D341Med (cell line): ENCODE measurements around the gene RNF19B.
"Not testable (repeated sequence)": the region's sequence is repeated elsewhere in the genome, so short reads cannot be mapped to it uniquely, and the experiment has no call there.

Source experiments
- DNase-seq: peaks from one replicate; pipeline ENCODE4 v3.0.0; 2012; ENCODE audit warnings: low spot score

RNF19B gene

GRCh38 chr1:32928285-32928684 lies 36.3 kb downstream of the RNF19B start:
- DNase-seq = no peak

- no peak for DNase-seq
Observed at GRCh38 chr1:32927441-32927840, 37.2 kb downstream of the RNF19B start.

- DNase-seq = no peak
Observed at GRCh38 chr1:32926562-32926961, 38.0 kb downstream of the RNF19B start.

GRCh38 chr1:32925403-32926162 lies 39.0 kb downstream of the RNF19B start:
- DNase-seq = peak; percentile 72

- DNase-seq = no peak
Observed at GRCh38 chr1:32924881-32925344, 39.7 kb downstream of the RNF19B start.

- no peak for DNase-seq
Observed at GRCh38 chr1:32920833-32921232, 43.8 kb downstream of the RNF19B start.

- no peak for DNase-seq
Observed at GRCh38 chr1:32919811-32920733, 44.5 kb downstream of the RNF19B start.

GRCh38 chr1:32918179-32918578 lies 46.4 kb downstream of the RNF19B start:
- DNase-seq = no peak

GRCh38 chr1:32917521-32917920 lies 47.1 kb downstream of the RNF19B start:
- no peak for DNase-seq

- DNase-seq = no peak
Observed at GRCh38 chr1:32915766-32916706, 48.6 kb downstream of the RNF19B start.

GRCh38 chr1:32910319-32910718 lies 54.3 kb downstream of the RNF19B start:
- no peak for DNase-seq

- DNase-seq = no peak
Observed at GRCh38 chr1:32907435-32907834, 57.2 kb downstream of the RNF19B start.

- no peak for DNase-seq
Observed at GRCh38 chr1:32906654-32907053, 58.0 kb downstream of the RNF19B start.

GRCh38 chr1:32905588-32905987 lies 59.0 kb downstream of the RNF19B start:
- not testable (repeated sequence) for DNase-seq

- no peak for DNase-seq
Observed at GRCh38 chr1:32904797-32905196, 59.8 kb downstream of the RNF19B start.

GRCh38 chr1:32903991-32904785 lies 60.4 kb downstream of the RNF19B start:
- no peak for DNase-seq

- DNase-seq = no peak
Observed at GRCh38 chr1:32902535-32902920, 62.1 kb downstream of the RNF19B start.

GRCh38 chr1:32901823-32902534 lies 62.6 kb downstream of the RNF19B start:
- DNase-seq = no peak

GRCh38 chr1:32900956-32901822 lies 63.4 kb downstream of the RNF19B start, which contains the start of gene TMEM54:
TMEM54 (minus strand) TSS chr1:32901389; CDS start chr1:32901238, 151 bp downstream.
- DNase-seq = peak; percentile 82
